GM20000 (cell line): Measurements from ENCODE around the gene TMEM243.

ENCODE experiments used
- DNase-seq: peaks from one replicate; pipeline ENCODE4 v3.0.0; 2012; ENCODE audit warnings: low spot score
- TF ChIP-seq, protein P1 (sequence below): IDR thresholded peaks from 2 replicates; pipeline ENCODE4 v1.5.1; 2012; ENCODE audit warnings: mild to moderate bottlenecking, control low read depth; ENCODE audit errors: extremely low read depth, missing control alignments

Gene TMEM243

DNA sequence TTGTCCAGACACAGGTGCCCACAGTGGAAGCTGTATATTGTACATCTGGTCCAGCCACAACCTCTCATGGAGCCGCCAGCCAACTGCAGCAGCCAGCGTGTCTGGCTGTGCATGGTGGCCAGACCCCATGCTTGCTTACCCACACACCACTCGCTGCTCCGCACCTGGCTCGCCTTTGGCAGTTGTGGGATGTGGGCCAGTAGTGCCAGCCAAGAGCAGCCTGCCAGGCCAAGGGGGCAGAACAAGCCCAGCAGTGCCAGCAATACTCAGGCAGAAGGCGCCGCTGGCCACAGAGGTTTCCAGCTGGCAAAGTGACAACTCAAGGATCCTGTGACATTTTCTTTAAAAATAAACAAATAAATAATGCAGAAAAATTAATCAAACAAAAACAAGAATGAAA lies 11.7 kb upstream of the TMEM243 start:
- no peak for DNase-seq
- TF ChIP-seq, protein P1, sequence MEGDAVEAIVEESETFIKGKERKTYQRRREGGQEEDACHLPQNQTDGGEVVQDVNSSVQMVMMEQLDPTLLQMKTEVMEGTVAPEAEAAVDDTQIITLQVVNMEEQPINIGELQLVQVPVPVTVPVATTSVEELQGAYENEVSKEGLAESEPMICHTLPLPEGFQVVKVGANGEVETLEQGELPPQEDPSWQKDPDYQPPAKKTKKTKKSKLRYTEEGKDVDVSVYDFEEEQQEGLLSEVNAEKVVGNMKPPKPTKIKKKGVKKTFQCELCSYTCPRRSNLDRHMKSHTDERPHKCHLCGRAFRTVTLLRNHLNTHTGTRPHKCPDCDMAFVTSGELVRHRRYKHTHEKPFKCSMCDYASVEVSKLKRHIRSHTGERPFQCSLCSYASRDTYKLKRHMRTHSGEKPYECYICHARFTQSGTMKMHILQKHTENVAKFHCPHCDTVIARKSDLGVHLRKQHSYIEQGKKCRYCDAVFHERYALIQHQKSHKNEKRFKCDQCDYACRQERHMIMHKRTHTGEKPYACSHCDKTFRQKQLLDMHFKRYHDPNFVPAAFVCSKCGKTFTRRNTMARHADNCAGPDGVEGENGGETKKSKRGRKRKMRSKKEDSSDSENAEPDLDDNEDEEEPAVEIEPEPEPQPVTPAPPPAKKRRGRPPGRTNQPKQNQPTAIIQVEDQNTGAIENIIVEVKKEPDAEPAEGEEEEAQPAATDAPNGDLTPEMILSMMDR, result no peak

DNA sequence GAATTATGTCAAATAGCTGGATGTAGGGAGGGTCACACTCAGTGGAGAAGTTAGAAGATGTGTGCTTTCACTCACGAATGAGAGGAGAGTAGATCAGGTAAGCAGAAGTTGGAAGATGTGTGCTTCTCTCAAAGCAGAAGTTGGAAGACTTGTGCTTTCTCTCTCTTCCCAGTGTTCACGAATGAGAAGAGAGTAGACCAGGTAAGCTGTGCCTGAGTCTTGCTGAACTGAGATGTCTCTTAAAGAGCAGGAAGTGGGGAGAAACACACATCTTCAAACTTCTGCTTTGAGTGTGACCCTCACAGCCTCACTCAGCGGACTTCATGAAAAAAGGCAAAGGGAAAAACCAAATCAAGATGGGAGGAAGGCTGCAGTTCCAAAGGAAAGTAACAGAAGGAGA lies 7.0 kb upstream of the TMEM243 start:
- TF ChIP-seq, protein P1, result no peak
- no peak for DNase-seq

DNA sequence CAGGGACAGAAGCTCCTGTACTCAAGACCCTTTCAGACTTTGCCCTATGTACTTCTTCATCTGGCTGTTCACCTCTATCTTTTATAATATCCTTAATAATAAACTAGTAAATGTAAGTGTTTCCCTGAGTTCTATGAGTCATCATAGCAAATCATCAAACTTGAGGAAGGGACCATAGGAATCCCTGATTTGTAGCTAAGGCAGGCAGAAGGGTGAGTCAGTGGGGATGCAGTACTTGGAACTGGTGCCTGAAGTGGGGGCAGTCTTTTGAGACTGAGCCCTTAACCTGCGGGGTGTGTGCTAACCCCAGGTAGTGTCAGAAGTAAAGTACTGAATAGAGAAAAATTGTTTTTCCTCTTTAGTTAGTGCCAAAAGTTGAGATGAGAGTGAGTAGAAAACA lies 6.2 kb upstream of the TMEM243 start:
- no peak for DNase-seq
- TF ChIP-seq, protein P1, result no peak

DNA sequence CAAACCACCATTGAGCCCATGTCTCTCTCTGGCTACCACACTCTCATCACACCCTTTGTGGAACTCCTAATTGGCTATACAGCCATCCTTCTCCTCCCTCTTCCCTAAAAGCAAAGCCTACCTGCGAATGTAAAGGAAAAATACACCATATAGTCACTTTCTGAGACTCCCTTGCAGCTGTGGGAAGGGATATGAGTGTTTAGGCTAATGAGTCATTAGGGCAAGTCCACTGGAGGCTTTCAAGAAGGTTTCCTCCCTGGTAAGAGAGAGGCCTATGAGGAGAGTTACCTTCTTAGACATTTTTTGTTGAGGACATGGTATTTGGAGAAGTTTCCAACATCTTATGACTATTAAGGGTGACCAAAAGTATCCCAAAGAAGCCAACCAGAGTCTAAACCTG lies 4.1 kb upstream of the TMEM243 start:
- DNase-seq, result no peak
- TF ChIP-seq, protein P1, result no peak

DNA sequence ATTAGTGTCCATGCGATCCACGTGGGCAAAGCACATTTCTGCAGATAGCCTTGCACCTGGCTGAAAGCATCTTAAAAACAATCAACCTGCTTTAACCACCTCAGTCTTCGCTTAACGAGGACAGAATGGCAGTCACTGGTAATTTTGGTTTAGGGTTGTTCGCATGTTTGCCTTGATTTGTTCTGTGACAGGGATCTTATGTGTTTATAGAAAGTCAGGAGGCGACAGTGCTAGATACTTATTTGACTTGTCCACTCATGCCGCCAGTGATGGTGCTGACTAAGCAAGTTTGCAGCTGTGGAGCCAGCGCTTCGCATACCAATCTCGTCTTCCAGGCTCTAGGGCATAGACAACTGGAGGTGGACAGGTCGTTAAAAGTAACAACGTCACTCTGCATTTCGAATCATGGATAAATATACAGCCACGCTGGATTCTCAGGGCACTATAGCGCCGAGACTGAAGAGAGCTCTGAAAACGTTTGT lies 1.2 kb upstream of the TMEM243 start:
- TF ChIP-seq, protein P1, result no peak
- DNase-seq, result no peak

DNA sequence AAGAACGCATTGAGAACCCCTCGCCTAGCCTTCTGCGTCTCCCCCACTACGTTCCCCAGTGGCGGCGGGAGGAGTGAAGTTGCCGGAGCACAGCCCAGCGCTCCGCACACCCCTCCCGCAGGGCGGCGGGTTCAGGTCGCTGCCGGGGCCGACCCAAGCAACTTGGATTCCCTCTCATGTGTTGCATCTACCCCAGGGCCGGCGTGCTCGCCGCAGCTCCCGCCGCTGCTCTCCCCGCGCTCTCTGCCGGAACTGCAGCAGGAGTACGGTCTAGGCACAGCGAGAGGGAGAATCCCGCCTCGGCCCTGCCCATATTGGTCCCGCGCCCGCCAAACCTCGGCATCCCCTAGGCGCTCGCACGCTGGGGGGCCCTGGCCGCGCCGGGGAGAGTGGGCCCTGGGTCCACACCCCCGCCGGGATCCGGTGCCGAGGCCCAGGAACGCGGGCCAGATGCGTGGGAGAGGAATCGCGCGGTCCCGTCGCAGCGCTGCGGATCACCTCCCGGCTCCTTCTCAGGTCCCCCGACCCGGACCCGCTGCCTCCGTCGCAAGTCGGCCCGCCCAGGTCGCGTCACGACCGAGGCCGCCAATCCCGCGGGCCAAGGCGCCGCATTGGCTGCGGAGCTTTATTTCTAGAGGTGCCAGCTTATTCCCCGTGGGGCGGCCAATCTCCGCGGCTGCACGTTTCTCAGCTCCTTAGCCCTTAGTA lies 648 bp upstream of the TMEM243 start:
- TF ChIP-seq, protein P1, result no peak
- peak; percentile 83 for DNase-seq

DNA sequence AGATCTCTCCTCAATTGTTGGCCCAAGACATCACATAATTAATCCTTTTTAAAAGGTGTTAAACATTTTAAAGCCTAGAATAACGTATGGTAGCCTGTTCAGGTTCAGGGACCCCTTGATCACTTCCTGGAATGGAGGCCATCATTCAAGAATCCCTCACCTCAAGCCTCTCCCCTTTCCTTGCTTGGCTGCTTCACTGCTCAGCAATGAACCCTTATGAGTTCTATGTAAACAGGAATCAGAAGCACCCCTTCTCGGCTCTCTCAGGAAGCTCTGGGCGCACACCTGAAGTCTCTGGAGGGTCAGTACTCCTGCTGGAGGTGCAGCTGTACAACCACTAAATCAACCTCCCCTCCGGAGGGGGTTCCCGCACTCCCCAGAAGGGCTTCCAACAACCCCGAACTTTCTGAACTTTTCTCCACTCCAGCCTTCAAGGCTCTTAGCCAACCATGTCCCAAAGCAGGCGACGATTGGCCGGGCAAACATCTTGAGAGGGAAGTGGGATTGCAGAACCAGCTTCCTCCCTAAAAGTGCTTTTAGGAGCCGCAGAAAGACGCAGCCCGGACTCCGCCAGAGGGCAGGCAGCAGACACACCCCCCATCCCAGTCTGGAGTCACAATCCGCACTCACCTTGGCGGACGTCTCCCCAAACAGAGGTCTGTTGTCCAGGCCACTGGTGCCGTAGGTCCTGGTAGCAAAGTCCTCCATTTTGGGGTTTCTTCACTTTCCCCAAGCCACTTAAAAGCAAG lies 562 bp downstream of the TMEM243 start:
- TF ChIP-seq, protein P1, result no peak
- peak; percentile 47 for DNase-seq
